Measurements from ENCODE around the gene ZBTB16.

Gene ZBTB16

DNA sequence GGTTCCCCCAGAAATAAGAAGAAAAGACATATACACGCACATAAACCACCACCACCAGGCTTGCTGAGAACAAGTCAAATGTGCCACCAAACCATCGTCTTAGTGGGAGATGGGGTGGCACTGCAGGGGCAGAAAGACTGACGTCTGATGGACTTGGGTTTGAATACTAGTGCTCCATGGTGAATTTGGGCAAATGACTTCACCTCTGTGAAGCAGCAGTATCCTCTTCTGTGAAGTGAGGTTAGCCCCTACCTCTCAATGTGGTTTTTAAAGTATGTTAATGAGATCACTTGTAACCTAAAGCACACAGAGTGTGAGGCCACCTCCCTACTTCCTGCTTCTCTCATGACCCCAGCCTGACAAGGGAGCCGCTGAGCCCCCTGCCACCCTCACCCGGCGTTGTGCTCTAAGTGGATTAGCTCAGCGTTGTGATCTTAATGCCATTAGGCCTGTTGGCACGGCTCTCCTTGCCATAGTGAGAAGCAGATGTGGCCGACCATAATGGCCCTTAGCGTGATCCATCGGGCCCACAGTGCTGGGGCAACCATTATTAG lies 14.4 kb downstream of the ZBTB16 start:
- Histone ChIP-seq H3K4me1 (ENCODE audit: low read depth, poor library complexity, severe bottlenecking) (no peaks in the 10 kb centered on the region), H2AFZ (ENCODE audit: low read depth) (no peak overlapping the region), H4K20me1 (ENCODE audit: insufficient read depth) (no peaks in the 10 kb centered on the region), H3K79me2 (ENCODE audit: insufficient read depth, low read depth) (no peaks in the 10 kb centered on the region), H3K36me3 (ENCODE audit: insufficient read depth) (no peaks in the 10 kb centered on the region), H3K4me2 (no peak overlapping the region), H3K9ac (no peak overlapping the region), H3K4me3 (IDR thresholded peaks at IDR 0.05; ENCODE audit: insufficient read depth, low read depth, low read length) (no peak overlapping the region), H3K27ac (no peak overlapping the region), H3K27me3 (ENCODE audit: insufficient read depth, low read depth) (no peaks in the 10 kb centered on the region)
- TF ChIP-seq CTCF (conservative IDR thresholded peaks at IDR 0.05; ENCODE audit: low read depth, low read length) = no peak

DNA sequence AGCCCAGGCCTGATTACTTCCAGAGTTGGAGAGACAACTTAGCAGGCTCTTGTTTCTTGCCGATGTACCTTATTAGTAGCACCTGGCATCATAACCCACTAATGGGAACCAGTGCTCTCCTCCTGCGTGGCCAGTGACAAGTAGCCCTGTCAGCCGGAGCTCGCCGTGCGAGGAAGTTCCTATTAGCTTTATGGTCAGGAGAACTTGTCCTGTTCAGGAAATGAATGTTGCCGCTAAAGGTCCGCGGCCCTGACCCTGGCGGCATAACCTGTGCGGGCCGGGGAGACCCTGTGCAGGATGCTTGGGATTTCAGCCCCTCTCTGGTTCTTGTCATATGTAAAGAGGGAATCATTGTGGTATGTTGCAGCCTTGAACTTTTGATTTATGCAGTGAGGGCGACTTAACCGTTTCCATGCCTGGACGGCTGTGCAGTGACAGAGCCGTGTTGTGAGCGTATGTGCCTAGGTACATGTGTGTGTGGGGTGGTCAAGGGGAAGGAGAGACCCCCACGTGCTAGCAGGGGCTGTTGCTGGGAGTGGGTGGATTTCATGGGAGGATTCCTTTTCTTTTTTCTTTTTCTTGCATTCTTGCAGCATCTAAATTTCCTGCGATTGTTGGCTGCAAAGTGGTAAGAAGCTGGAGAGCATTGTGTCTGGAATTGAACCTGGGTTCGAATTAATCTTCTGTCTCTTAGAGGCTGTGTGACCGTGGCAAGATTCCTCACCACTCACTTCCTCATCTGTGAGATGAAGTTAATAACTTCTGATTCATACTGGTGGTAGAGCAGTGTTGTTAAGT lies 15.2 kb downstream of the ZBTB16 start:
- Histone ChIP-seq H3K4me3 (IDR thresholded peaks at IDR 0.05; ENCODE audit: insufficient read depth, low read depth, low read length) (no peak overlapping the region), H3K27me3 (ENCODE audit: insufficient read depth, low read depth) (no peaks in the 10 kb centered on the region), H2AFZ (ENCODE audit: low read depth) (no peak overlapping the region), H3K36me3 (ENCODE audit: insufficient read depth) (no peaks in the 10 kb centered on the region), H3K27ac (no peak overlapping the region), H3K4me2 (no peak overlapping the region), H3K9ac (no peak overlapping the region), H3K79me2 (ENCODE audit: insufficient read depth, low read depth) (no peaks in the 10 kb centered on the region), H3K4me1 (ENCODE audit: low read depth, poor library complexity, severe bottlenecking) (no peaks in the 10 kb centered on the region), H4K20me1 (ENCODE audit: insufficient read depth) (no peaks in the 10 kb centered on the region)
- TF ChIP-seq CTCF (conservative IDR thresholded peaks at IDR 0.05; ENCODE audit: low read depth, low read length) = no peak

DNA sequence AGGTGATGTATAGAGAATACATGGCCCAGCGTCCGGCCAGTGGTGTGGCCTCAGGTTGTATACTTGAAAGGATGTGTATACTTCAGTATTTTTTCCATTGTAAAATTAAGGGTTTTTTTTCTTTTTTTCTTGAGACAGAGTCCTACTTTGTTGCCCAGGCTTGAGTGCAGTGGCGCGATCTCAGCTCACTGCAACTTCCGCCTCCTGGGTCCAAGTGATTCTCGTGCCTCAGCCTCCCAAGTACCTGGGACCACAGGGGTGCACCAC lies 15.8 kb downstream of the ZBTB16 start:
- no peak for TF ChIP-seq CTCF (conservative IDR thresholded peaks at IDR 0.05; ENCODE audit: low read depth, low read length)
- no peak overlapping the region for H2AFZ ChIP-seq (ENCODE audit: low read depth)
- H3K4me1 ChIP-seq (ENCODE audit: low read depth, poor library complexity, severe bottlenecking) = no peaks in the 10 kb centered on the region
- H3K27me3 ChIP-seq (ENCODE audit: insufficient read depth, low read depth) = no peaks in the 10 kb centered on the region
- H3K4me3 ChIP-seq (IDR thresholded peaks at IDR 0.05; ENCODE audit: insufficient read depth, low read depth, low read length) = no peak overlapping the region
- H4K20me1 ChIP-seq (ENCODE audit: insufficient read depth) = no peaks in the 10 kb centered on the region
- no peaks in the 10 kb centered on the region for H3K79me2 ChIP-seq (ENCODE audit: insufficient read depth, low read depth)
- H3K9ac ChIP-seq = no peak overlapping the region
- no peaks in the 10 kb centered on the region for H3K36me3 ChIP-seq (ENCODE audit: insufficient read depth)
- H3K27ac ChIP-seq = no peak overlapping the region
- H3K4me2 ChIP-seq = no peak overlapping the region

- H2AFZ ChIP-seq (ENCODE audit: low read depth) = no peak overlapping the region
- no peak for TF ChIP-seq CTCF (conservative IDR thresholded peaks at IDR 0.05; ENCODE audit: low read depth, low read length)
- no peak overlapping the region for H3K27ac ChIP-seq
- H3K4me1 ChIP-seq (ENCODE audit: low read depth, poor library complexity, severe bottlenecking) = no peaks in the 10 kb centered on the region
- H3K4me2 ChIP-seq = no peak overlapping the region
- no peak overlapping the region for H3K9ac ChIP-seq
- no peaks in the 10 kb centered on the region for H3K79me2 ChIP-seq (ENCODE audit: insufficient read depth, low read depth)
- no peaks in the 10 kb centered on the region for H3K36me3 ChIP-seq (ENCODE audit: insufficient read depth)
- H3K4me3 ChIP-seq (IDR thresholded peaks at IDR 0.05; ENCODE audit: insufficient read depth, low read depth, low read length) = no peak overlapping the region
- no peaks in the 10 kb centered on the region for H3K27me3 ChIP-seq (ENCODE audit: insufficient read depth, low read depth)
- H4K20me1 ChIP-seq (ENCODE audit: insufficient read depth) = no peaks in the 10 kb centered on the region
These were observed 16.5 kb downstream of the ZBTB16 start for GRCh38 chr11:114075891-114076441.
